ENCODE measurements around the gene JAM3.

Gene JAM3

GRCh38 chr11:134159652-134160051, 90.8 kb downstream of the JAM3 start:
- H4K20me1 ChIP-seq (ENCODE audit: control insufficient read depth, insufficient read depth, low read depth, low read length): no peaks in the 10 kb centered on the region
- H3K9me3 ChIP-seq (ENCODE audit: control insufficient read depth, insufficient read depth, low read length): no peaks in the 10 kb centered on the region
- no peaks in the 10 kb centered on the region for H3F3A ChIP-seq (ENCODE audit: control insufficient read depth, insufficient read depth)
- TF ChIP-seq EZH2phosphoT487 (IDR thresholded peaks at IDR 0.05; ENCODE audit: borderline replicate concordance, low read length): no peak
- TF ChIP-seq CTCF (IDR thresholded peaks at IDR 0.05; ENCODE audit: low read depth, low read length, poor library complexity, severe bottlenecking): no peak
- H3K4me2 ChIP-seq (ENCODE audit: low read length): no peak overlapping the region
- H3K36me3 ChIP-seq (ENCODE audit: control insufficient read depth, low read length): peaks cover 96% of the 10 kb centered on the region
- H3K9me2 ChIP-seq (replicated peaks; ENCODE audit: control insufficient read depth, low read length): no peaks in the 10 kb centered on the region
- H3K79me2 ChIP-seq (ENCODE audit: control insufficient read depth, low read length): no peaks in the 10 kb centered on the region
- no peaks in the 10 kb centered on the region for H3K27me3 ChIP-seq (ENCODE audit: control insufficient read depth, low read length)
- no peak overlapping the region for H3K27ac ChIP-seq (ENCODE audit: low read depth, low read length)
- H3K4me1 ChIP-seq (ENCODE audit: control insufficient read depth, low read length): no peaks in the 10 kb centered on the region
- H3K4me3 ChIP-seq (ENCODE audit: low read length): no peak overlapping the region

GRCh38 chr11:134164490-134165370, 95.9 kb downstream of the JAM3 start:
- Histone ChIP-seq H3K79me2 (ENCODE audit: control insufficient read depth, low read length) (no peaks in the 10 kb centered on the region), H3K27me3 (ENCODE audit: control insufficient read depth, low read length) (no peaks in the 10 kb centered on the region), H3K4me3 (ENCODE audit: low read length) (no peak overlapping the region), H3F3A (ENCODE audit: control insufficient read depth, insufficient read depth) (no peaks in the 10 kb centered on the region), H3K9me3 (ENCODE audit: control insufficient read depth, insufficient read depth, low read length) (0 out of 2 replicates have a peak, but pooled peaks cover 3% of the 10 kb centered on the region), H4K20me1 (ENCODE audit: control insufficient read depth, insufficient read depth, low read depth, low read length) (no peaks in the 10 kb centered on the region), H3K36me3 (ENCODE audit: control insufficient read depth, low read length) (peaks cover 80% of the 10 kb centered on the region), H3K4me1 (ENCODE audit: control insufficient read depth, low read length) (no peaks in the 10 kb centered on the region), H3K27ac (ENCODE audit: low read depth, low read length) (no peak overlapping the region), H3K4me2 (ENCODE audit: low read length) (no peak overlapping the region), H3K9me2 (replicated peaks; ENCODE audit: control insufficient read depth, low read length) (no peaks in the 10 kb centered on the region)
- TF ChIP-seq EZH2phosphoT487 (IDR thresholded peaks at IDR 0.05; ENCODE audit: borderline replicate concordance, low read length): no peak
- no peak for TF ChIP-seq CTCF (IDR thresholded peaks at IDR 0.05; ENCODE audit: low read depth, low read length, poor library complexity, severe bottlenecking)

- TF ChIP-seq CTCF (IDR thresholded peaks at IDR 0.05; ENCODE audit: low read depth, low read length, poor library complexity, severe bottlenecking): no peak
- no peaks in the 10 kb centered on the region for H3K27me3 ChIP-seq (ENCODE audit: control insufficient read depth, low read length)
- no peaks in the 10 kb centered on the region for H4K20me1 ChIP-seq (ENCODE audit: control insufficient read depth, insufficient read depth, low read depth, low read length)
- H3K79me2 ChIP-seq (ENCODE audit: control insufficient read depth, low read length): no peaks in the 10 kb centered on the region
- no peaks in the 10 kb centered on the region for H3F3A ChIP-seq (ENCODE audit: control insufficient read depth, insufficient read depth)
- no peaks in the 10 kb centered on the region for H3K9me3 ChIP-seq (ENCODE audit: control insufficient read depth, insufficient read depth, low read length)
- H3K4me3 ChIP-seq (ENCODE audit: low read length): no peak overlapping the region
- no peak overlapping the region for H3K4me2 ChIP-seq (ENCODE audit: low read length)
- H3K27ac ChIP-seq (ENCODE audit: low read depth, low read length): no peak overlapping the region
- H3K4me1 ChIP-seq (ENCODE audit: control insufficient read depth, low read length): no peaks in the 10 kb centered on the region
- H3K9me2 ChIP-seq (replicated peaks; ENCODE audit: control insufficient read depth, low read length): no peaks in the 10 kb centered on the region
- peaks cover 81% of the 10 kb centered on the region for H3K36me3 ChIP-seq (ENCODE audit: control insufficient read depth, low read length)
These were observed 101.5 kb downstream of the JAM3 start for GRCh38 chr11:134170177-134170918.

All from DOHH2 (cell line).